Immature natural killer cell (primary cell): ENCODE measurements around the gene MARK3. TPM values are rescaled to one million over a fixed set of nuclear protein-coding genes. Genes with fewer than 3 reads are reported as not detected.
"Not testable (repeated sequence)": the region's sequence is repeated elsewhere in the genome, so short reads cannot be mapped to it uniquely, and the experiment has no call there.

Source experiments
- DNase-seq, 3 donors: peaks; one replicate each; pipeline ENCODE4 v3.0.0; 2022; ENCODE audit warnings: mixed read lengths in 1 of 3
- H3K27ac Mint-ChIP-seq, 6 donors: one replicate each; pipeline ENCODE4 v1.8.0; 2020; ENCODE audit warnings: mixed read lengths in 6 of 6, mild to moderate bottlenecking in 5 of 6, inconsistent platforms in 4 of 6, moderate library complexity in 3 of 6
- H3K27me3 Mint-ChIP-seq, 3 donors: one replicate each; pipeline ENCODE4 v1.8.0; 2020 to 2021; ENCODE audit warnings: low read depth in 3 of 3, mild to moderate bottlenecking in 3 of 3, mixed read lengths in 3 of 3, moderate library complexity in 3 of 3, inconsistent platforms in 1 of 3
- H3K36me3 Mint-ChIP-seq, 3 donors: one replicate each; pipeline ENCODE4 v1.8.0; 2020; ENCODE audit warnings: mixed read lengths in 3 of 3, inconsistent platforms in 2 of 3, mild to moderate bottlenecking in 2 of 3
- H3K4me1 Mint-ChIP-seq, 2 donors: one replicate each; pipeline ENCODE4 v1.8.0; 2020; ENCODE audit warnings: inconsistent platforms in 2 of 2, mild to moderate bottlenecking in 2 of 2, mixed read lengths in 2 of 2, moderate library complexity in 1 of 2
- H3K4me3 Mint-ChIP-seq, 5 donors: one replicate each; pipeline ENCODE4 v1.8.0; 2020; ENCODE audit warnings: mild to moderate bottlenecking in 5 of 5, mixed read lengths in 5 of 5, inconsistent platforms in 3 of 5, moderate library complexity in 3 of 5
- H3K9me3 Mint-ChIP-seq, 6 donors: one replicate each; pipeline ENCODE4 v1.8.0; 2020; ENCODE audit warnings: mild to moderate bottlenecking in 6 of 6, mixed read lengths in 6 of 6, inconsistent platforms in 4 of 6, moderate library complexity in 3 of 6
- polyA plus RNA-seq, 3 donors: library from polyadenylated mRNA; unstranded; fragments of 300-500 nt; fragmentation: Illumina TruSeq; gene quantifications; one replicate each; pipeline ENCODE4 v1.2.3, GENCODE V29; 2021

MARK3 gene
- polyA plus RNA-seq, 3 donors from 2014 or later: 23.4 to 44.1 (median 25.7) TPM

- not testable (repeated sequence) for H3K27me3 Mint-ChIP-seq, H3K4me3 Mint-ChIP-seq
These were observed 127.0 kb downstream of the MARK3 start for GRCh38 chr14:103512180-103512579.

GRCh38 chr14:103512701-103513611, 127.7 kb downstream of the MARK3 start:
- Mint-ChIP-seq H3K27ac (no peak overlapping the region), H3K36me3 (peaks cover 0 to 7% (median 3%) of the 10 kb centered on the region in 3 donors), H3K4me3 (no peak overlapping the region), H3K4me1 (peaks cover 0 to 2% of the 10 kb centered on the region in 2 donors), H3K27me3 (peaks cover 2 to 8% (median 2%) of the 10 kb centered on the region in 3 donors), H3K9me3 (no peaks in the 10 kb centered on the region)
- no peak for DNase-seq

More at GRCh38 chr14:103512180-103512579, 127.0 kb downstream of the MARK3 start:
- H3K36me3 Mint-ChIP-seq, H3K27ac Mint-ChIP-seq, H3K9me3 Mint-ChIP-seq, H3K4me1 Mint-ChIP-seq, DNase-seq: not testable (repeated sequence)

- peaks cover 2 to 8% (median 2%) of the 10 kb centered on the region in 3 donors for H3K27me3 Mint-ChIP-seq
- H3K27ac Mint-ChIP-seq: no peak overlapping the region
- peaks cover 0 to 3% (median 3%) of the 10 kb centered on the region in 3 donors for H3K36me3 Mint-ChIP-seq
- H3K4me1 Mint-ChIP-seq: peaks cover 3 to 7% of the 10 kb centered on the region in 2 donors
- no peak overlapping the region for H3K4me3 Mint-ChIP-seq
- H3K9me3 Mint-ChIP-seq: no peaks in the 10 kb centered on the region
- no peak for DNase-seq
These were observed 129.6 kb downstream of the MARK3 start for GRCh38 chr14:103514596-103515421.

- peaks cover 2 to 4% (median 3%) of the 10 kb centered on the region in 3 donors for H3K27me3 Mint-ChIP-seq
- DNase-seq: no peak
- peaks cover 0 to 3% (median 0%) of the 10 kb centered on the region in 3 donors for H3K36me3 Mint-ChIP-seq
- no peak overlapping the region for H3K4me3 Mint-ChIP-seq
- H3K4me1 Mint-ChIP-seq: peaks cover 4 to 7% of the 10 kb centered on the region in 2 donors
- peak overlapping the region in 1 of 6 donors; percentile 40 for H3K27ac Mint-ChIP-seq
- H3K9me3 Mint-ChIP-seq: no peaks in the 10 kb centered on the region
These were observed 131.4 kb downstream of the MARK3 start for GRCh38 chr14:103516426-103517173.

- peak overlapping the region in 1 of 5 donors; percentile 23 for H3K4me3 Mint-ChIP-seq
- no peak for DNase-seq
- H3K27me3 Mint-ChIP-seq: peaks cover 2 to 4% (median 3%) of the 10 kb centered on the region in 3 donors
- H3K9me3 Mint-ChIP-seq: no peaks in the 10 kb centered on the region
- peaks cover 0 to 3% (median 0%) of the 10 kb centered on the region in 3 donors for H3K36me3 Mint-ChIP-seq
- no peak overlapping the region for H3K27ac Mint-ChIP-seq
- H3K4me1 Mint-ChIP-seq: peaks cover 4 to 7% of the 10 kb centered on the region in 2 donors
These were observed 132.0 kb downstream of the MARK3 start for GRCh38 chr14:103517174-103517566.

GRCh38 chr14:103517721-103518421, 132.7 kb downstream of the MARK3 start:
- H3K4me3 Mint-ChIP-seq: no peak overlapping the region
- H3K4me1 Mint-ChIP-seq: peaks cover 4 to 7% of the 10 kb centered on the region in 2 donors
- DNase-seq: no peak
- H3K36me3 Mint-ChIP-seq: no peaks in the 10 kb centered on the region
- peaks cover 3 to 4% (median 3%) of the 10 kb centered on the region in 3 donors for H3K27me3 Mint-ChIP-seq
- H3K9me3 Mint-ChIP-seq: no peaks in the 10 kb centered on the region
- H3K27ac Mint-ChIP-seq: no peak overlapping the region

GRCh38 chr14:103518422-103519042, 133.3 kb downstream of the MARK3 start:
- peak; percentile 40 to 47 (median 45) for DNase-seq
- no peaks in the 10 kb centered on the region for H3K36me3 Mint-ChIP-seq
- H3K27me3 Mint-ChIP-seq: peaks cover 4 to 6% (median 4%) of the 10 kb centered on the region in 3 donors
- H3K4me1 Mint-ChIP-seq: peaks cover 4 to 7% of the 10 kb centered on the region in 2 donors
- H3K9me3 Mint-ChIP-seq: no peaks in the 10 kb centered on the region
- H3K27ac Mint-ChIP-seq: no peak overlapping the region
- peak overlapping the region in 1 of 5 donors; percentile 68 for H3K4me3 Mint-ChIP-seq

GRCh38 chr14:103519043-103519836, 134.0 kb downstream of the MARK3 start:
- no peaks in the 10 kb centered on the region for H3K9me3 Mint-ChIP-seq
- H3K27me3 Mint-ChIP-seq: peaks cover 4 to 6% (median 6%) of the 10 kb centered on the region in 3 donors
- peaks cover 4 to 7% of the 10 kb centered on the region in 2 donors for H3K4me1 Mint-ChIP-seq
- no peak for DNase-seq
- peak overlapping the region in 2 of 6 donors; percentile 31 to 80 for H3K27ac Mint-ChIP-seq
- no peaks in the 10 kb centered on the region for H3K36me3 Mint-ChIP-seq
- H3K4me3 Mint-ChIP-seq: peak overlapping the region; percentile 36 to 73 (median 67)

GRCh38 chr14:103519837-103520212, 134.6 kb downstream of the MARK3 start:
- peak overlapping the region; percentile 45 to 73 (median 71) for H3K4me3 Mint-ChIP-seq
- no peaks in the 10 kb centered on the region for H3K36me3 Mint-ChIP-seq
- no peaks in the 10 kb centered on the region for H3K9me3 Mint-ChIP-seq
- peaks cover 4 to 7% of the 10 kb centered on the region in 2 donors for H3K4me1 Mint-ChIP-seq
- H3K27me3 Mint-ChIP-seq: peaks cover 4 to 6% (median 6%) of the 10 kb centered on the region in 3 donors
- H3K27ac Mint-ChIP-seq: no peak overlapping the region
- no peak for DNase-seq

- Mint-ChIP-seq H3K4me3 (peak overlapping the region in 4 of 5 donors; percentile 45 to 73 (median 72)), H3K27me3 (peaks cover 3 to 6% (median 6%) of the 10 kb centered on the region in 3 donors), H3K27ac (no peak overlapping the region), H3K9me3 (no peaks in the 10 kb centered on the region), H3K36me3 (no peaks in the 10 kb centered on the region), H3K4me1 (peaks cover 4 to 7% of the 10 kb centered on the region in 2 donors)
- DNase-seq: no peak
These were observed 135.0 kb downstream of the MARK3 start for GRCh38 chr14:103520269-103520656.

GRCh38 chr14:103520657-103521437, 135.6 kb downstream of the MARK3 start:
- peaks cover 2 to 6% (median 6%) of the 10 kb centered on the region in 3 donors for H3K27me3 Mint-ChIP-seq
- peak overlapping the region; percentile 58 to 73 (median 63) for H3K4me3 Mint-ChIP-seq
- H3K36me3 Mint-ChIP-seq: no peaks in the 10 kb centered on the region
- H3K27ac Mint-ChIP-seq: peak overlapping the region in 1 of 6 donors; percentile 50
- H3K4me1 Mint-ChIP-seq: peaks cover 4 to 7% of the 10 kb centered on the region in 2 donors
- no peaks in the 10 kb centered on the region for H3K9me3 Mint-ChIP-seq
- DNase-seq: peak; percentile 70 to 77 (median 73)
